CD4-positive, alpha-beta T cell treated with Interleukin-17A for 4 hours (primary cell): Measurements from ENCODE around the gene EIF4E2.
"Not testable (repeated sequence)": the region's sequence is repeated elsewhere in the genome, so short reads cannot be mapped to it uniquely, and the experiment has no call there.

Source experiments
- DNase-seq: peaks from one replicate; pipeline ENCODE4 v3.0.0-alpha.2; 2020; ENCODE audit warnings: mixed read lengths

The EIF4E2 gene

GRCh38 chr2:232522623-232523401 is 27.7 kb upstream of the EIF4E2 start:
- no peak for DNase-seq

GRCh38 chr2:232523402-232523681 is 27.1 kb upstream of the EIF4E2 start:
- DNase-seq: no peak

DNA sequence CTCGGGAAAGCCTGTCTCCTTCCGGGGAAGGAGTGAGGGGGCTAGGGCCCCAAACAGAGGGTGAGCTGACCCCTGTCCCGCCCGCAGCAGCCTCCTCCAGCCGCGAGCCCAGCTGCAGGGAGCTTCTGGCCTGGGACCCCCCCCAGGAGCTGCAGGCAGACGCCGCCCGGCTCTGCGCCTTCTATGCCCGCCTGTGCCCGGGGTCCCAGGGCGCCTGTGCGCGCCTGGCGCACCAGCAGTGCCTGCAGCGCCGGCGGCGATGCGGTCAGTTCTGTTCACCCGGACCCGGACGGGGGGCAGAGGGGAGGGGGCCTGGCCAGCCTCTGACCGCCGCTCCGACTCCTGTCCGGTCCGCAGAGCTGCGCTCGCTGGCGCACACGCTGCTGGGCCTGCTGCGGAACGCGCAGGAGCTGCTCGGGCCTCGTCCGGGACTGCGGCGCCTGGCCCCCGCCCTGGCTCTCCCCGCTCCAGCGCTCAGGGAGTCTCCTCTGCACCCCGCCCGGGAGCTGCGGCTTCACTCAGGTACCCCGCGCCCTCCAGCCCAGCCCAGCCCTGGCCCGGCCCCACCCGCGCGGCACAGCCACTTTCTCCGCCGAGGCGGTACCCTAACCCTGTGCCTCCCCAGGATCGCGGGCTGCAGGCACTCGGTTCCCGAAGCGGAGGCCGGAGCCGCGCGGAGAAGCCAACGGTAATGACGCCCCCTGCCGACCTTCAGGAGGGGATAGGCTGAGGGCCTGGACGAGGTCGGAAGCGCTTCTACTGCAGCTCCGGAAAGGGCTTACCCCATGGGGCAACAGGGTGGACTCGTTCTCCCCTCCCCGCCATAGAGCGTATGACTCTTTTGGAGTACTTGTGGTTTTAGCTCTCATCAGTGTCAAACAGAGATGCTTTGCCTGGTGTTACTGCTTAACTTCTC is 26.5 kb upstream of the EIF4E2 start:
- DNase-seq: peak; percentile 39

GRCh38 chr2:232524771-232525170 is 25.7 kb upstream of the EIF4E2 start:
- DNase-seq: no peak

- no peak for DNase-seq
Observed at GRCh38 chr2:232525199-232525598, 25.3 kb upstream of the EIF4E2 start.

GRCh38 chr2:232525791-232526371 is 24.6 kb upstream of the EIF4E2 start, which contains the start of gene CHRND:
Gene CHRND, plus strand, starts transcription at chr2:232526160. Its CDS starts 56 bp downstream, at chr2:232526216.
- DNase-seq: no peak

GRCh38 chr2:232526372-232526941 is 24.0 kb upstream of the EIF4E2 start:
- no peak for DNase-seq

GRCh38 chr2:232527905-232528470 is 22.5 kb upstream of the EIF4E2 start:
- no peak for DNase-seq

GRCh38 chr2:232528746-232529460 is 21.6 kb upstream of the EIF4E2 start:
- peak; percentile 17 for DNase-seq

DNA sequence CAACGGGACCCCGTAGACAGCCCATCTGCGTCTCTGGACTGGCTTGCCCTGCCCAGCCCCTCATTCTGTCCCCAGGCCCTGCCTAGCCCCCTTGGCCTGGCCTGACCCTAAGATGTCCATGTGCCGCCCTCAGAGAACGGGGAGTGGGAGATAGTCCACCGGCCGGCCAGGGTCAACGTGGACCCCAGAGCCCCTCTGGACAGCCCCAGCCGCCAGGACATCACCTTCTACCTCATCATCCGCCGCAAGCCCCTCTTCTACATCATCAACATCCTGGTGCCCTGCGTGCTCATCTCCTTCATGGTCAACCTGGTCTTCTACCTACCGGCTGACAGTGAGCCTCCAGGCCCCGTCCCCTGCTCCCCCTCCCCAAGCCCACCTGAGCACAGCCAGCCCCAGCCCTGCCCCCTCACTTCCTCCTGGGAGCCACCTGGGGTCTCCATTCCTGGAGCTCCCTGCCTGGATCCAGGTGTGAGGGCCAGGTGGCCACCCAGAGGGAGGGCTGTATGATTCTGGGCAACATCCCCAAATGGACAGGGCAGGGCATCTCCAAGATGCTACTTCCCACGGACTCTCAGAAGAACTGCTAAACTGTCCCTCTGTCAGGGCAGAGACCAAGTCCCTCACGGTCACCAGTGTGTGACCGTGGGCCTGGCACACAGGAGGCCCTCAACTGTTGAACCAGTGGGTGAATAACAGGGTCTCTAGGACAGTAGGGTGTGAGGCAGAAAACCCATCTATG is 20.5 kb upstream of the EIF4E2 start:
- no peak for DNase-seq

- DNase-seq: no peak
Observed at GRCh38 chr2:232530626-232531260, 19.7 kb upstream of the EIF4E2 start.

DNA sequence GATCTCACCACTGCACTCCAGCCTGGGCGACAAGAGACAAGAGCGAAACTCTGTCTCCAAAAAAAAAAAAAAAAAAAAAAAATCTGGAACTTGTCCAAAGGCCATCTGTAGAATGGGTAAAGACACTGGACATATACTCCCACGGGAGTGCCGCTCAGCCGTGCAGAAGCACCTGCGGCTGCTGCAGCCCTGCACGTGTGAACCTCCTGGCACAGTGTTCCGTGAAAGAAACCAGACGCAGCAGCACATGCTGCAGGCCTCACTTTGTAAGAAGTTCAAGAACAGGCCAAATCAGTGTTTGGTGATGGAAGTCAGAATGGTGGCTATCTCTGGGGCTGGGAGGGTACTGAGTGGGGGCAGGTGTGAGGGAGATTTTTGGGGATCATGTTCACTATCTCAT is 18.1 kb upstream of the EIF4E2 start:
- DNase-seq: no peak

DNA sequence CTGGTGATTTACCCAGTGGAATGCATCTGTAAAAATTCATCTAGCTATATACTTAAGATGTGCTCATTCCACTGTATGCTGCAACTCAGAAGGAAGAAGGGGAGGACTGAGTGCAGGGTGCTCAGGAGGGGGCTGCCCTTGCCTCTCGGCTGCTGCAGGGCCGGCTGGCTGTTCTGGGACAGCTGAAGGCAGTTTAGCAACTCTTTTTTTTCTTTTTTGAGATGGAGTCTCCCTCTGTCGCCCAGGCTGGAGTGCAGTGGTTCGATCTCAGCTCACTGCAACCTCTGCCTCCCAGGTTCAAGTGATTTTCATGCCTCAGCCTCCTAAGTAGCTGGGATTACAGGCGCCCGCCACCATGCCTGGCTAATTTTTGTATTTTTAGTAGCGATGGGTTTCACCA is 17.7 kb upstream of the EIF4E2 start:
- DNase-seq: not testable (repeated sequence)

DNA sequence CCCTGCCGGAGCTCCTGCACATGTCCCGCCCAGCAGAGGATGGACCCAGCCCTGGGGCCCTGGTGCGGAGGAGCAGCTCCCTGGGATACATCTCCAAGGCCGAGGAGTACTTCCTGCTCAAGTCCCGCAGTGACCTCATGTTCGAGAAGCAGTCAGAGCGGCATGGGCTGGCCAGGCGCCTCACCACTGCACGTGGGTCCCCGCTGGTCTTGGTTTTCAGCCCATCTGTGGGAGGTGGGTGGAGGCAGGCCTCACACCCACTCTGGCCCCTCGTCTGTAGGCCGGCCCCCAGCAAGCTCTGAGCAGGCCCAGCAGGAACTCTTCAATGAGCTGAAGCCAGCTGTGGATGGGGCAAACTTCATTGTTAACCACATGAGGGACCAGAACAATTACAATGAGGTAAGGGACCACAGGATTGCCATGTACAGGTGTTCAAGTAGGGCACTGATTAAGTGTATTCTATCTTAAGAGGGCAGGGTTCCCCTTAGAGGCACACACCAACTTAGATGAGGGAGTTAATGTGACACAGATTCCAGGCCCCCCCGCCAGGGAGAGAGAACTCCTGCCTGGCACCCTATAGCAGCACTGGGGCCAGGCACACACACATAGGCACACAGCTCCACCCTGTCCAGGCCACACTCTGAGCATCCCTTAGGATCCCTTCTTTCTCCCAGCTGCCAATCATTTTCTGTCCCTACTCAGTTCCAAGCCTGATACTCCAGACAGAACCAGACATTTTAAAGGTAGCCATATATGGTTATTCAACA is 16.4 kb upstream of the EIF4E2 start:
- DNase-seq: no peak

- no peak for DNase-seq
Observed at GRCh38 chr2:232534940-232535651, 15.4 kb upstream of the EIF4E2 start.

- no peak for DNase-seq
Observed at GRCh38 chr2:232535761-232536530, 14.5 kb upstream of the EIF4E2 start.

GRCh38 chr2:232537079-232537478 is 13.4 kb upstream of the EIF4E2 start:
- DNase-seq: no peak

DNA sequence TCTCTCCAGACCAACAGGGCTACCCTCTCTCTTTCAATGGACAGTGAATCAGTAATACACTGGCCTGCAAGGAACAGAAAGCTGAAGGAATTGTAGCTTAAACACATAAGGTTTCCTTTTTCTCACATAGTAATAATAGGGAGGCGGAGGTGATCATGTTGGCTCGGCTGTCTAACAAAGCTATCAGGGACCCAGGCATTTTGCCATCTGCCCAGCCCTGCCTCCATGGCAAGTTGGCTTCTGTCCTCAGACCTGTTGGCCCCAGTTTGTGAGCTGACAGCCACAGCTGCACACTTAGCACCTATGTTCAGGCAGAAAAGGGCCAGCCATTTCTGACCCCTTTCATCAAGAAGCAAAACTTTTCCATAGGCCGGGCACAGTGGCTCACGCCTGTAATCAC is 13.0 kb upstream of the EIF4E2 start:
- DNase-seq: no peak

DNA sequence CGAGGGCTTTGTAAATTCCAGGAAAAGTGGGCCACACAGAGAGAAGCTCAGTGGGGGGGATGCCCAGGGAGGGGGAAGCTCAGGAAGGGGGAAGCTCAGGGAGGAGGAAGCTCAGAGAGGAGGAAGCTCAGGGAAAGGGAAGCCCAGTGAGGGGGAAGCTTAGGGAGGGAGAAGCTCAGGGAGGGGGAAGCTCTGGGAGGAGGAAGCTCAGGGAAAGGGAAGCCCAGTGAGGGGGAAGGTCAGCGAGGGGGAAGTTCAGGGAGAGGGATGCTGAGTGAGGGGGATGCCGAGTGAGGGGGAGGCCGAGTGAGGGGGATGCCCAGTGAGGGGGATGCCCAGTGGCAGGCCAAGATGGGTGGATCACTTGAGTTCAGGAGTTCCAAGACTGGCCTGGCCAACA is 11.8 kb upstream of the EIF4E2 start:
- no peak for DNase-seq
